ENCODE results near the gene ARID3C. TPM values are rescaled to one million over a fixed set of nuclear protein-coding genes. Genes with fewer than 3 reads are reported as not detected.

ARID3C gene
- total RNA-seq, 1 donor from 2014 or later = 4.7 TPM

DNA sequence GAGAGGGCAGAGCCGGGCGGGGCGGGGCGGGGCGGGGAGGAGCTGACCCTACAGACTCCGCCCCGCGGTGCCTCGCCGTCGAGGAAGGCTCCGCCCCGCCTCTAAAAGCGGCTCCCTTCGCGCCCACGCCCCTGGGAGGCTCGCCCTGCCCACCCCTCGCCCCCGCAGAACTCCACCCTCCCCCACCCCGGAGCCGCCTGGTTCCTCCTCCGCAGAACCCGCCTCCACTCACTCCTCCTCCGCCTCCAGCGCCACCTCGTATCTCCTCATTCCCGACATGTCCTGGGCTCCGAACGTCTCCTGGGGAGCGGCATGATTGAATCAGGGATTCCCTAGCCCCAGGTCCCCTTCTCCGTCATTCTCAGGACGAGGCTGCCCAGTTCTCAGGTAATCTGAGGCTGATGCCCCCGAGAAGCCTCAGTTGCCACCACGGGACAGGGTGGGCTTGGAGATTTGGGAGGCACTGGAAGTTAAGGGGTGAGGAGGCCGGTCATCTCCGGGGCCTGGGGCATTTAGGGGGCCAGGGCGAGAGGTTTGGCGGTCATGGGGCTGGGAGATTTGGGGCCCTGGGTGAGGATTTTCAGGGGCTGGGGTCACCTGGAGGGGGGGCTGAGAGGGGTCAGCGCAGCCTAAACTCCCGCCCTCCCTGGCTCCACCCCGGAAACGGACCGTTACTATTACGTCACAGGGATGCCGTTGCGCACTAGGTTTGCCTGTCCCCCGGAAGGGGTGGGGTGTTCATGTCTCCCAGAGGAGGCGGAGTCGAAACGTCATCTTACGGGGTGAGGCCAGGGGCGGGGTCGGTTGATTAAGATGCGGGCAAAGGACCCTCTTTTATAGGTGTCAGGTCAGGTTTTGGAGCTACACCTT, 36.8 kb upstream of the ARID3C start:
- Histone ChIP-seq H3K79me2 (ENCODE audit: low read depth) (peaks cover 17% of the 10 kb centered on the region), H3K4me1 (peaks cover 4% of the 10 kb centered on the region), H3K9ac (peak overlapping the region; percentile 38), H3K27me3 (no peaks in the 10 kb centered on the region), H3K4me2 (peak overlapping the region; percentile 89), H2AFZ (replicated peaks) (peak overlapping the region; percentile 4), H3K4me3 (peak overlapping the region; percentile 67), H3K36me3 (no peaks in the 10 kb centered on the region), H3K9me3 (ENCODE audit: low read depth) (no peaks in the 10 kb centered on the region), H3F3A (ENCODE audit: low read depth) (peaks cover 16% of the 10 kb centered on the region), H4K20me1 (ENCODE audit: low read depth) (peaks cover 14% of the 10 kb centered on the region), H3K27ac (peak overlapping the region; percentile 85)
- Mint-ChIP-seq H3K27ac (no peak overlapping the region), H3K36me3 (peaks cover 19% of the 10 kb centered on the region), H3K4me3 (peak overlapping the region; percentile 93), H3K27me3 (ENCODE audit: insufficient read depth, low read depth) (peaks cover 8% of the 10 kb centered on the region), H3K9me3 (peaks cover 4% of the 10 kb centered on the region), H3K4me1 (peaks cover 10% of the 10 kb centered on the region)
- TF ChIP-seq, protein P1, sequence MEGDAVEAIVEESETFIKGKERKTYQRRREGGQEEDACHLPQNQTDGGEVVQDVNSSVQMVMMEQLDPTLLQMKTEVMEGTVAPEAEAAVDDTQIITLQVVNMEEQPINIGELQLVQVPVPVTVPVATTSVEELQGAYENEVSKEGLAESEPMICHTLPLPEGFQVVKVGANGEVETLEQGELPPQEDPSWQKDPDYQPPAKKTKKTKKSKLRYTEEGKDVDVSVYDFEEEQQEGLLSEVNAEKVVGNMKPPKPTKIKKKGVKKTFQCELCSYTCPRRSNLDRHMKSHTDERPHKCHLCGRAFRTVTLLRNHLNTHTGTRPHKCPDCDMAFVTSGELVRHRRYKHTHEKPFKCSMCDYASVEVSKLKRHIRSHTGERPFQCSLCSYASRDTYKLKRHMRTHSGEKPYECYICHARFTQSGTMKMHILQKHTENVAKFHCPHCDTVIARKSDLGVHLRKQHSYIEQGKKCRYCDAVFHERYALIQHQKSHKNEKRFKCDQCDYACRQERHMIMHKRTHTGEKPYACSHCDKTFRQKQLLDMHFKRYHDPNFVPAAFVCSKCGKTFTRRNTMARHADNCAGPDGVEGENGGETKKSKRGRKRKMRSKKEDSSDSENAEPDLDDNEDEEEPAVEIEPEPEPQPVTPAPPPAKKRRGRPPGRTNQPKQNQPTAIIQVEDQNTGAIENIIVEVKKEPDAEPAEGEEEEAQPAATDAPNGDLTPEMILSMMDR (IDR thresholded peaks at IDR 0.05) = no peak
- no peak for TF ChIP-seq EZH2 (IDR thresholded peaks at IDR 0.05)
- no peak for TF ChIP-seq EZH2phosphoT487 (IDR thresholded peaks at IDR 0.05)
- peak; percentile 98 for DNase-seq (ENCODE audit: low spot score)

- Histone ChIP-seq H4K20me1 (ENCODE audit: low read depth) (peaks cover 14% of the 10 kb centered on the region), H3K27me3 (no peaks in the 10 kb centered on the region), H2AFZ (replicated peaks) (peak overlapping the region; percentile 77), H3K9ac (no peak overlapping the region), H3K27ac (no peak overlapping the region), H3K9me3 (ENCODE audit: low read depth) (no peaks in the 10 kb centered on the region), H3K4me3 (peak overlapping the region; percentile 67), H3F3A (ENCODE audit: low read depth) (peaks cover 16% of the 10 kb centered on the region), H3K79me2 (ENCODE audit: low read depth) (peaks cover 17% of the 10 kb centered on the region), H3K36me3 (no peaks in the 10 kb centered on the region), H3K4me1 (peaks cover 4% of the 10 kb centered on the region), H3K4me2 (peak overlapping the region; percentile 89)
- peaks cover 10% of the 10 kb centered on the region for H3K4me1 Mint-ChIP-seq
- H3K9me3 Mint-ChIP-seq = peaks cover 4% of the 10 kb centered on the region
- no peak for DNase-seq (ENCODE audit: low spot score)
- peaks cover 8% of the 10 kb centered on the region for H3K27me3 Mint-ChIP-seq (ENCODE audit: insufficient read depth, low read depth)
- peaks cover 19% of the 10 kb centered on the region for H3K36me3 Mint-ChIP-seq
- TF ChIP-seq, protein P1 (IDR thresholded peaks at IDR 0.05) = no peak
- TF ChIP-seq EZH2 (IDR thresholded peaks at IDR 0.05) = peak; percentile 40
- no peak for TF ChIP-seq EZH2phosphoT487 (IDR thresholded peaks at IDR 0.05)
- no peak overlapping the region for H3K27ac Mint-ChIP-seq
- peak overlapping the region; percentile 93 for H3K4me3 Mint-ChIP-seq
Observed at GRCh38 chr9:34665067-34665380, 36.2 kb upstream of the ARID3C start.

DNA sequence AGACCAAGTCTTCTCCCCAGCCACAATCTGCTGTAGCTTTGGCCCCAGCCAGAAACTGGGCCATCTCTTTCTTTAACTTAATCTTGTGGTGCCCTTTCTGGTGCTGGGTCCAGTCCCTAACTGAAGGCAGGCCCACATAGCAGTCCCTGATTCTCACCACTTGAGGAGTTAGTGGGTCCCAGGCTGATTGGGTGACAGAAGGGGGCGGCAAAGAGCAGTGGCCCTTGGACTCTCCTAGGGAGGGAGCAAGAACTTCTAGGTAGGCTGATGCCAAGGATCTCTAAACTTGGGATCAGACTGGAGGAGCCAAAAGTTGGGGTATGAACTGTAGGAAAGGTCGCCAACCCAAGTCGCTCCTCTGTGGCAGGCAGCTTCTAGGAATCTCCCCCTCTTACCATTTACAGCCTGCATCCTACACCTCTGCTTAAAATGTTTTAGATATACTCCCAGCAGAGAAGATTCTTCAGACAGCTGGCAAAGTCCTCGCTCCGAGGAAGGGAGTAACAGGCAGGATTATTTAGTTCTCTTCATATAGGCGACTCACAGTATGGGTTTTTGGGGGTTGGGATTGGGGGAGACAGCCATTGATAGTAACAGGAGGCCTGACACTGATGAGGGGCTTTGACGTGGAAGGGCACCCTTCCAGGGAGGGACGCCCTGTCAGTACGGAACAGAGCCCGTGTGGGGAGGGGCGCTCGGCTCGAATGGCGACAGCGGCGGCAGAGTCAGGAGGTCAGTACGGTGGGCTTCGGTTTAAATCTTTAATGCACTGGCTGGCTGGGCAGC, 35.6 kb upstream of the ARID3C start:
- peak overlapping the region; percentile 93 for H3K4me3 Mint-ChIP-seq
- peaks cover 15% of the 10 kb centered on the region for H3K36me3 Mint-ChIP-seq
- peaks cover 4% of the 10 kb centered on the region for H3K9me3 Mint-ChIP-seq
- H3K4me1 Mint-ChIP-seq = peaks cover 10% of the 10 kb centered on the region
- Histone ChIP-seq H3K9me3 (ENCODE audit: low read depth) (no peaks in the 10 kb centered on the region), H3K79me2 (ENCODE audit: low read depth) (peaks cover 17% of the 10 kb centered on the region), H3K4me3 (peak overlapping the region; percentile 67), H3K4me1 (peaks cover 4% of the 10 kb centered on the region), H3F3A (ENCODE audit: low read depth) (peaks cover 16% of the 10 kb centered on the region), H2AFZ (replicated peaks) (peak overlapping the region; percentile 77), H4K20me1 (ENCODE audit: low read depth) (peaks cover 14% of the 10 kb centered on the region), H3K27me3 (no peaks in the 10 kb centered on the region), H3K27ac (no peak overlapping the region), H3K36me3 (no peaks in the 10 kb centered on the region), H3K9ac (no peak overlapping the region), H3K4me2 (peak overlapping the region; percentile 89)
- H3K27ac Mint-ChIP-seq = peak overlapping the region; percentile 93
- peaks cover 8% of the 10 kb centered on the region for H3K27me3 Mint-ChIP-seq (ENCODE audit: insufficient read depth, low read depth)
- peak; percentile 10 for TF ChIP-seq EZH2 (IDR thresholded peaks at IDR 0.05)
- TF ChIP-seq EZH2phosphoT487 (IDR thresholded peaks at IDR 0.05) = no peak
- TF ChIP-seq, protein P1 (IDR thresholded peaks at IDR 0.05) = peak; percentile 92
- DNase-seq (ENCODE audit: low spot score) = peak; percentile 86
